ELF-1 (cell line): ENCODE results near the gene XAGE1B.
"Not testable (repeated sequence)": the region's sequence is repeated elsewhere in the genome, so short reads cannot be mapped to it uniquely, and the experiment has no call there.

Experiments used
- DNase-seq: peaks from one replicate; pipeline ENCODE4 v3.0.0-alpha.2; 2016; ENCODE audit warnings: low read depth, low spot score

Gene XAGE1B

GRCh38 chrX:52516987-52517325, at the start of gene XAGE1B:
Gene XAGE1B (minus strand): TSS chrX:52517063. CDS start chrX:52515527, 1,536 bp downstream.
- DNase-seq = not testable (repeated sequence)

DNA sequence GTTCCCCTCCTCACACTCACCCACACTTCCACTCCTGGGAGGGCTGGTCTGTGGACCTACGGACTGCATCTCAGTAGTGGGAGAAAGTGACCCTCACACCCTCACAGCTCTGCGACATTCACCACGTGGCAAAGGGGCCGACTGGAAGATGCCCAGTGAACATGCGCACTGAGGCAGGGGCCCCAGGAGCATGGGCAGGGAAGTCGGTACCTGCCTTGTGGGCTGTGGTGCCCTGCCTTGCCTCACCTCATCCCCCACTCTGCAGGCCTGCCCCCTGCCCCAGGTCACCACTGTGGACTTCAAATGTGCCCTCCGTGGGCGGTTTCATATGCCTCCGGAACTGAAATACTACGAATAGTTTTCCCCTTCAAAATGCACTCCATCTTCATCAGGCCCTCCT, 46.2 kb upstream of the XAGE1B start:
- no peak for DNase-seq

DNA sequence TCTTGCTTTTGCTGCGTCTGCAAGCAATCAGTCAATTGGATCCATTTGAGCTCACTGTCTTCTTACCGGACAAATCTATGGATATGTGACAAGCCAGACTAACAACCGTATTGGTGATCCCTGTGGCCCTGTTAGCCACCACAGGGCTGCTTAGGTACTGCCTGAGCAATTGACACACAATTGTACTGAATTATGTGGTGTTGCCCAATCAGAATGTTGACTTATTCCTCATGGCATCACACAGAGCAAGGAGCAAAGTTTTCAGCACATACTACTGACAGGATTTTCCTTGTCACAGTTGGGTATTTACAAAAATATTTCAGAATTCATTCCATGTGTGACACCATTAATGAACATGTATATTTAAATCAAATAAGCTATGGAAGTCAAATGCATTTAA, 41.3 kb upstream of the XAGE1B start:
- DNase-seq = no peak

DNA sequence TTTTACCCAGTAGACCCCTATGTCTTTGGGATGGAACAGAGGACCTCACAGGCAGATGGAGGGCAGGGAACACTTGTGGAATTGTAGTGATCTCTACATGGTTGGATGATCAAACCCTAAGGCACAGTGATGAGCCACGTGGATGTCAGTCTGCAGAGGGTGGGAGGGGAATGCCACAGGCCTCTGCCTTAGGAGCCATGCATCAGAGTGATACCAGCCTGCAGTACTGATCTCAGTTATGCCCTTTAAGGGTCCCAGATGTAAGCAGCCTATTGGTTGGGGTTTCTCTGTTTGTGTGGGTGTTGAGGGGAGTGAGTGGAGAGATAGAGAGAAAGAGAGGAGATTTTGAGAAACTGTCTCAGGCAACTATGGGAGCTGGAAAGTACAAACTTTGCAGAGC, 39.9 kb upstream of the XAGE1B start:
- DNase-seq = no peak

DNA sequence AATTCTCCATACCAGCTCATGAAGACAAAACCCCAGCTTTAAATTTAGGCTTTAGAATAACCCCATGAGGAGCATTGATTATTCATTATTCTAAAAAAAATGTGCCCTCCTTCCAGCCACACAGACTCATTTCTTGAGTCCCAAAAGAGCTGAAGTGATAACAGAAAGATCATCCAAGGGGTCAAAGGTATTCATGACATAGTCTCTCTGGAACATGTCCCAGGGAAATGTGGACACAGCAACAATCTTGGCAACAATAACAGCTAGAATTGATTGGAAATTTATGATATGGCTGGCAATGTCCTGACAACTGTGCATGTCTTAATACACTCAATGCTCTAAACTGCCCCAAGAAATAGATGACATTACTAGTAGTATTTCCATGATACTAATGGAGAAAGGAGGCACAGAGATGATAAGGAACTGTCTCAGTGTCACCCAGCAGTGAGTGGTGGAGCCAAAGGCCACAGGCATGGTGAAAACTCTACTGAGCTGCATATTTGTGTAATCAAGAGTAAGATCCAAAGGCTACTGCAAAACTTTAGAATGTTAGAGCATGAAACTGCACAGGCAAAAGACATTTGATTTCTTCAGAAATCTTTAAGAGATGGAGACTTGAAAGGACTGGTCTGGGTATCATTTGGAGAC, 37.3 kb upstream of the XAGE1B start:
- no peak for DNase-seq

DNA sequence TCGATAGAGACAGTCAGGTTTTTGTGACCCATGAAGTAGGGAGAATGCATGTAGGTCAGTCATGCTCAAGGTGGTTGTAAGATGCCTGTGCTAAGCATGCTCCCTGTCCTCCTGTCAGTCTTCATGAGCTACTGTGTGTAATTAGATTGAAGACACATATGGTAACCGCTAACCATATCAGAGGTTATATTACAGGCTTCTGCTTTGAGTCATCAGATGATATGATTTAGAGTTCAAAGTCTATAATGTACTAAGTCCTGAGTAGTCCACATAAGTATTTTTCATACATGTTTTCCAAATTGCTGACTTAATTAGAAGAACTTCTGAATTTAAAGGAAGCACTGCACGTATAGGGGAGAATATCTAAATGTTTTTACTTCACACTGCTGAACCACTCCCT, 31.9 kb upstream of the XAGE1B start:
- DNase-seq = not testable (repeated sequence)

DNA sequence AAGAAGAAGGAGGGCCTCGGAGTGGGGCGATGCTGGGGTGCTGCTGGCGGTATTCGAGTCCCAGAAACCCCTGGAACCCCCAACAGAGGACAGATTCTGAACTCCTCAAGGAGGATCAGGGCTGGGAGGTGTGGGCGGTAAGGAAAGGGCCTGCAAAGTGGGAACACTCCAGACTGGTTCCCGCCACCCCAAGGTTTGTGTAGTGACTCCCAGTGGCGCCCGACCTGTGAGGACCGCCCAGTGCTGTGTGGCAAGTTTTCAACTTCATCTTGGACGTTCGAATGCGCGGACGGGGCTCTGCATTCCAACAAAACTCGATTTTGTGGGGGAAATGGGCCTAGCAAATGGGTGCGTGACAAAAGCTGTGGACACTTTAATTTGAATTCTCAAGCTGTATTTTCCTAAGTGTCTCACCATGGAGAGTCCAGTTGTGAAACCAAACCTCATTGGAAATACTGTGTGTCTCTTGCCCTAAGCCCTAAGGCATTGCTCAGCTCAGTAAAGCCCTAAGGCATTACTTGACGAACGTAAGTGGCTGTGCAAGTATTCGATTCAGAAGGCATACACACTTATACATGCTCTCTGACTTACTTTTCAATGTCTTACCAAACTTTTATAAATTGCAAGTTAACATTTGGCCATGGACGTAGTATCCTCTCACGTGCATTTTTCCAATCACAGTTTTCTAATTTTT, 27.4 kb upstream of the XAGE1B start:
- DNase-seq = no peak

GRCh38 chrX:52542311-52542710, 25.4 kb upstream of the XAGE1B start:
- DNase-seq = no peak

DNA sequence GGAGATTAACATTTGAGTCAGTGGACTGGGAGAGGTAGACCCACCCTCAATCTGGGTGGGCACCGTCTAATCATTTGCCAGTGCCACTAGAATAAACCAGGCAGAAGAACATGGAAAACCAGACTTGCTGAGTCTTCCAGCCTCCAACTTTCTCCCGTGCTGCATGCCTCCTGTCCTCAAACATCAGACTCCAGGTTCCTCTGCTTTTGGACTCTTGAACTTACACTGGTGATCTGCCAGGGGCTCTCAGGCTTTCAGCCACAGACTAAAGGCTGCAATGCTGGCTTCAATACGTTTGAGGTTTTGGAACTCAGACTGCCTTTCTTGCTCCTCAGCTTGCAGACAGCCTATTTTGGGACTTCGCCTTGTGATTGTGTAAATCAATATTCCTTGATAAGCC, 24.2 kb upstream of the XAGE1B start:
- DNase-seq = not testable (repeated sequence)

GRCh38 chrX:52516110-52516986, 515 bp downstream of the XAGE1B start:
- not testable (repeated sequence) for DNase-seq

DNA sequence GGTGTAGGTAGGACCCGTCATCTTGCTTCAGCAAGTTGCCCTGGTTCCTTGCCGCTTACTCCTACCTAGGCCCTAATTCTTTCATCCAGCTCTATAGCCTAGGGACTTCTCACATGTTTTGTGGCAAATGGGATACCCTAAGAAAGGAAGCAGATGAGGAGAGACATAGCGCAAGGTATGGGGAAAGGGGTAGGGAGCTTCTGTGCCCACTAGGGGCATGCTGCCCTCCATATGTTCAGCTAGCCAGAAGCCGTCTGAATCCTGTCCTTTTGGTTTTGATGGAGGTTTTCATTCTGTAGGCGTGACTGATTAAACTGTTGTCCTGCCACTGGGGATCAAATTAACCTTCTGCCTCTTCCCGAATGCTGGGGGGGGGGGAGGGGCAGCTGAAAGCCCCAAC, 5.7 kb downstream of the XAGE1B start:
- DNase-seq = not testable (repeated sequence)

DNA sequence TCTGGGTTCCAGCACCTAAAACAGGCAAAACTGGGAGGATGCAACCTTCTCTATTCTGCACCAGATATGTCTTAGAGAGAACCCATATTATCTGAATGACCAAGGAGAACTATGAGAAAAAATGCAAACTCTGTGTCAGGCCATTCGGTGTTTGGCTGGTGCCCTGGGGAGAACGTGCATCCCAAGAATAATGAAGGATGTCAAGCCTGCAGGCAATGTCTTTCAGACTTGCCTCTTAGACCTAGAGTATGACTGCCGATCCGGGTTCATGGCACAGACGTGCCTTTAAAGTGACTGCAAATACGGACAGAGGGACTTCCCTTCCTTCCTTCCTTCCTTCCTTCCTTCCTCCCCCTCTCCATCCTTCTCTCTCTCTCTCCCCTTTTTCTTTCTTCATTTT, 6.9 kb downstream of the XAGE1B start:
- DNase-seq = no peak

DNA sequence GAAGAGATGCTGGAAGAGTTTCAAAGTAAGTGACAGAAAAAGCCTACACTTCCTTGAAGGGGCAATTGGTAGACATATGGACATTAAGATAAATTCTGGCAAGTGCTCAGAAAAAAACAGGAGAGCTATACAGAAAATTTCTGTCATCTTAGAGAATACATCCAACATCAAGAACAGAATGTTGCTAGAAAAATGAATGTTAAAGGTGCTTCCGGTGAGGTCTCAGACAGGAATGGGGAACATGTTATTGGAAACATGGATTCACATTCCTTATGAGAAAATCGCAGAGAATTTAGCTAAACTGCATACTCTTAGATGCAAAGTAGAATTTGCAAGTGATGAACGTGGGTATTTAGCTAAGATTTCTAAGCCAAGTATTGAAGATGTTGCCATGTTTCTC, 9.5 kb downstream of the XAGE1B start:
- no peak for DNase-seq

GRCh38 chrX:52504551-52504950, 12.3 kb downstream of the XAGE1B start:
- DNase-seq = no peak

DNA sequence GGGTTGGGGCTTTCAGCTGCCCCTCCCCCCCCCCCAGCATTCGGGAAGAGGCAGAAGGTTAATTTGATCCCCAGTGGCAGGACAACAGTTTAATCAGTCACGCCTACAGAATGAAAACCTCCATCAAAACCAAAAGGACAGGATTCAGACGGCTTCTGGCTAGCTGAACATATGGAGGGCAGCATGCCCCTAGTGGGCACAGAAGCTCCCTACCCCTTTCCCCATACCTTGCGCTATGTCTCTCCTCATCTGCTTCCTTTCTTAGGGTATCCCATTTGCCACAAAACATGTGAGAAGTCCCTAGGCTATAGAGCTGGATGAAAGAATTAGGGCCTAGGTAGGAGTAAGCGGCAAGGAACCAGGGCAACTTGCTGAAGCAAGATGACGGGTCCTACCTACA, 15.5 kb downstream of the XAGE1B start:
- not testable (repeated sequence) for DNase-seq

DNA sequence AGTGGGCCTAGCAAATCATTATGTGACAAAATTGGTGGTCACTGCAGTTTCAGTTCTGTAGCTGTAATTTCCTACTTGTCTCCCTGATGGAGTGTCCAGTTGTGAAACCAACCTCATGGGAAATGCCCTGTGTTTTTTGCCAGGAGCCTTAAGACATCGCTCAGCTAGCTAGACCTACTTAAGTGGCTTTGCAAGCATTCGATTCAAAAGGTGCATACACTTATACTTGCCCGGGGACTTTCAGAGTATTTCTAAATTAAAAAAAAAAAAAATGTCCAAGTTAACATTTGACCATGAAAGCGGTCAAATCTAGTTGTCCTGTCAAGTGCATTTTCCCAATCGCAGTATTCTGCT, 20.5 kb downstream of the XAGE1B start:
- not testable (repeated sequence) for DNase-seq

GRCh38 chrX:52495545-52496418, 21.1 kb downstream of the XAGE1B start, which contains the start of gene XAGE1A:
Gene XAGE1A (plus strand): TSS chrX:52495808. CDS start chrX:52497362, 1,554 bp downstream.
- not testable (repeated sequence) for DNase-seq

GRCh38 chrX:52471301-52471700, 45.6 kb downstream of the XAGE1B start:
- DNase-seq = not testable (repeated sequence)
